ENCODE results near the gene FLT1. TPM values are rescaled to one million over a fixed set of nuclear protein-coding genes. Genes with fewer than 3 reads are reported as not detected.

FLT1 gene
- total RNA-seq, 1 donor from 2014 or later, result not detected

DNA sequence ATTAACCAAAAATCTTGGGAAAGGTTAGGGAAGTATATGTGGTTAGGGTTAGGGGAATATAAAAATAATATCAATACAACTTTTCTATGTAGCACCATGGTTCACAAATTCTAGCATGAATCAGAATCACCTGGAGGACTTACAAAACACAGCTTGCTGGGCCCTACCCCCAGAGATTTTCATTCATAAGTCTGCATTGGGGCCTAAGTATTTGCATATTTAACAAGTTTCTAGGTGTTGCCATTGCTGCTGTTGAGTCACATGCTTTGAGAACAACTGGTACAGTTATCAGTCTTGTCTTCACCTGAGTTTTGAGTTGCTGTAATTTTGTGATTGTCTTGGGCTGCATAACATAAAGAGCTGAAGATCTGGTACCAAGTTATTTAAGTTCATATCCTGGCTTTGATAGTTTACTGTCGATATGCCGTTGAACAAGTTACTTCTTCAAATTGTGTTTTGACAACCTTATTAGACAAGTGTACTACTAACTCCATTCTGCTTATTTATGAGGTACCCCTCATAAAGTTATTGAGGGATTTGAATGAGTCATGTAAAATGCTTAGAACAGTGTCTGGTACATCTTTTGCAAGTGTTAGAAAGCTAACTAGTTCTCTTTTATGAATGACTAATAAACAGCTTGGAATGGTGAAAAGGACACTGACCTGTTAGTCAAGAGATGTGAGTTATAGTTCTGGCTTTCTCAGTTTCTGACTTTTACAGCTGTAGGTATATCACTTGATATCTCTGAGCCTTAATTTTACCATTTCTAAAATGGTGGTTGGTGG is 223.7 kb downstream of the FLT1 start:
- Histone ChIP-seq H3K36me3 (ENCODE audit: control insufficient read depth, insufficient read depth, low read length) (peaks cover 8% of the 10 kb centered on the region), H3K27me3 (ENCODE audit: control insufficient read depth, insufficient read depth, low read length) (no peaks in the 10 kb centered on the region), H3K4me3 (ENCODE audit: low read depth, low read length) (no peak overlapping the region)
- TF ChIP-seq, protein P1, sequence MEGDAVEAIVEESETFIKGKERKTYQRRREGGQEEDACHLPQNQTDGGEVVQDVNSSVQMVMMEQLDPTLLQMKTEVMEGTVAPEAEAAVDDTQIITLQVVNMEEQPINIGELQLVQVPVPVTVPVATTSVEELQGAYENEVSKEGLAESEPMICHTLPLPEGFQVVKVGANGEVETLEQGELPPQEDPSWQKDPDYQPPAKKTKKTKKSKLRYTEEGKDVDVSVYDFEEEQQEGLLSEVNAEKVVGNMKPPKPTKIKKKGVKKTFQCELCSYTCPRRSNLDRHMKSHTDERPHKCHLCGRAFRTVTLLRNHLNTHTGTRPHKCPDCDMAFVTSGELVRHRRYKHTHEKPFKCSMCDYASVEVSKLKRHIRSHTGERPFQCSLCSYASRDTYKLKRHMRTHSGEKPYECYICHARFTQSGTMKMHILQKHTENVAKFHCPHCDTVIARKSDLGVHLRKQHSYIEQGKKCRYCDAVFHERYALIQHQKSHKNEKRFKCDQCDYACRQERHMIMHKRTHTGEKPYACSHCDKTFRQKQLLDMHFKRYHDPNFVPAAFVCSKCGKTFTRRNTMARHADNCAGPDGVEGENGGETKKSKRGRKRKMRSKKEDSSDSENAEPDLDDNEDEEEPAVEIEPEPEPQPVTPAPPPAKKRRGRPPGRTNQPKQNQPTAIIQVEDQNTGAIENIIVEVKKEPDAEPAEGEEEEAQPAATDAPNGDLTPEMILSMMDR (IDR thresholded peaks at IDR 0.05; ENCODE audit: insufficient read depth, low read length, severe bottlenecking), result no peak
- FAIRE-seq (no peak), DNase-seq (ENCODE audit: low read depth) (peak; percentile 21)

DNA sequence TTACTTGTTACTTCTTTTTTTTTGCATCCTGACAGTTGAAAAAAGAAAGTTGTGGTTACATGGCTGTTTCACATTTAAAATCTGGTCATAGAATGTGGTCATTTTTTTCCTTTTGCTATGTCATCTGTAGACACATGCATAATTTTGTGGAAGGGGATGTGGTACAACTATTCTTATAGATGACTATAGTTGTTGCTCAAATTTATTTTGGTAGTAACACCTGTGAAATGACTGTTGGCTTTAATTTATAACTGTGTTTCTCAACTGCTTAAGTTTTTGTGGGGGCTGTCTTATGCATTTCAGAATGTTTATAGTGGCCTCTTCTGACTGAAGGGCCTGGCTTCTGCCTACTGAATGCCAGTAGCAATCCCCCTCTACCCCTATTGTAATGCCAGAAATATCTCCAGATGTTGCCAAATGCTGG is 226.1 kb downstream of the FLT1 start:
- TF ChIP-seq, protein P1 (IDR thresholded peaks at IDR 0.05; ENCODE audit: insufficient read depth, low read length, severe bottlenecking), result no peak
- FAIRE-seq (no peak), DNase-seq (ENCODE audit: low read depth) (no peak)
- Histone ChIP-seq H3K4me3 (ENCODE audit: low read depth, low read length) (no peak overlapping the region), H3K27me3 (ENCODE audit: control insufficient read depth, insufficient read depth, low read length) (no peaks in the 10 kb centered on the region), H3K36me3 (ENCODE audit: control insufficient read depth, insufficient read depth, low read length) (peaks cover 8% of the 10 kb centered on the region)

DNA sequence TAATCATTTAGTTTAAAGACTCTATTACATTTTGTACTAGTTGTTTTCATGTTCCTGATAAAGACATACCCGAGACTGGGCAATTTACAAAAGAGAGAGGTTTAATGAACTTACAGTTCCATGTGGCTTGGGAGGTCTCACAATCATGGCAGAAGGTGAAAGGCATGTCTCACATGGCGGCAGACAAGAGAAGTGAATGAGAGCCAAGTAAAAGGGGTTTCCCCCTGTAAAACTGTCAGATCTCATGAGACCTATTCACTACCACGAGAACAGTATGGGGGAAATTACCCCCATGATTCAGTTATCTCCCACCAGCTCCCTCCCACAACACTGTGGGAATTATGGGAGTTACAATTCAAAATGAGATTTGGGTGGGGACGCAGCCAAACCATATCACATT is 227.4 kb downstream of the FLT1 start:
- no peak for FAIRE-seq
- Histone ChIP-seq H3K27me3 (ENCODE audit: control insufficient read depth, insufficient read depth, low read length) (no peaks in the 10 kb centered on the region), H3K4me3 (ENCODE audit: low read depth, low read length) (no peak overlapping the region), H3K36me3 (ENCODE audit: control insufficient read depth, insufficient read depth, low read length) (peaks cover 8% of the 10 kb centered on the region)
- TF ChIP-seq, protein P1 (IDR thresholded peaks at IDR 0.05; ENCODE audit: insufficient read depth, low read length, severe bottlenecking), result no peak
- DNase-seq (ENCODE audit: low read depth), result no peak

DNA sequence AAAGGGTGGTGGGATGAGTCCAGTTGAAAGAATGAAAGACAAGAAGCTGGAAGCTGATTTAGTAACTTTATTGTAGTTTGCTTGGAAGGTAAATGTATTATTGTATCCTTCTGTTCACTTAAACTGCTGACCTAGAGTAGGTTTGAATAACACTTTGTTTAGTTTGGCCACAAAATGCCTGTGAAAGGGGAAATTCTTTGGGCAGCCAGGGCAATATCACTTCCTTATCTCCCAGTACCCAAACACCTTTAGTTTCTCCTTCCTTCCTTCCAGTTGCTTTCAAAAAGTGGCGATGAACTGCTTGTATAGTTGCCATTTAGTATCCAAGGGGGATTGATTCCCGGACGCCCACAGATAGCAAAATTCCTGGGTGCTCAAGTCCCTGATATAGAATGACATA is 236.5 kb downstream of the FLT1 start:
- FAIRE-seq (no peak), DNase-seq (ENCODE audit: low read depth) (no peak)
- Histone ChIP-seq H3K27me3 (ENCODE audit: control insufficient read depth, insufficient read depth, low read length) (no peaks in the 10 kb centered on the region), H3K36me3 (ENCODE audit: control insufficient read depth, insufficient read depth, low read length) (peaks cover 1% of the 10 kb centered on the region), H3K4me3 (ENCODE audit: low read depth, low read length) (no peak overlapping the region)
- TF ChIP-seq, protein P1 (IDR thresholded peaks at IDR 0.05; ENCODE audit: insufficient read depth, low read length, severe bottlenecking), result no peak

DNA sequence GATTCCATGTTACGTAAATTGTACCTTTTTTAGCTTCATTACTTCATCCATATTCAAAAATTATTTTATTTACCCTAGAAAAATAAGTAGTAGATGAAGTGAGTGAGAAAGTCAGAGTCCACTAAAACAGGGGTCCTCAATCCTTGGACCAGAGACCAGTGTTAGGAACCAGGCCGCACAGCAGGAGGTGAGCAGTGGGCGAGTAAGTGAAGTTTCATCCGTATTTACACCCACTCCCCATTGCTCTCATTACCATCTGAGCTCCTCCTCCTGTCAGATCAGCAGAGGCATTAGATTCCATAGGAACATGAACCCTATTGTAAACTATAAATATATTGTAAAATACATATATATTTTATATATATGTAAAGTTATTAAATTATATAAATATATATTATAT is 237.6 kb downstream of the FLT1 start:
- TF ChIP-seq, protein P1 (IDR thresholded peaks at IDR 0.05; ENCODE audit: insufficient read depth, low read length, severe bottlenecking), result no peak
- Histone ChIP-seq H3K27me3 (ENCODE audit: control insufficient read depth, insufficient read depth, low read length) (no peaks in the 10 kb centered on the region), H3K4me3 (ENCODE audit: low read depth, low read length) (no peak overlapping the region), H3K36me3 (ENCODE audit: control insufficient read depth, insufficient read depth, low read length) (peaks cover 1% of the 10 kb centered on the region)
- no peak for DNase-seq (ENCODE audit: low read depth)
- no peak for FAIRE-seq

DNA sequence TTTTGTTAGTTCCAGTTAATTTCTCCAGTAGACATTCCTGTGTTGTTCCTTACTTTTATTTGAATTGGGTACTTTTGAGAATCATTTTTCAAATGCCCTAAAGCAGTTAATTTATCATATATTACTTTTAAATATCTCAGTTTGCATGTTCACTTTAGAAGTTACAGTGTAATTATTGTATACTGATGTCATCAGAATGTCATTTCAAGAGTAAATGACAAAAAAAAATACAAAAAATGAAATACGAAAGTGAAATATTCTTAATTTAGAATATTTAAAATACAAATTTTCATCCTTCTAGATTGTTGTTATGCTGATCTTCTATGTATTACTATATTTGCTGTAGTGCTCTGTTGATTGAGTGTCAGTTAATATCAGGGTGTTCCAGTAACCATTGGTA is 242.4 kb downstream of the FLT1 start:
- TF ChIP-seq, protein P1 (IDR thresholded peaks at IDR 0.05; ENCODE audit: insufficient read depth, low read length, severe bottlenecking), result no peak
- no peak overlapping the region for H3K4me3 ChIP-seq (ENCODE audit: low read depth, low read length)
- no peak for FAIRE-seq

More for the DNA sequence above, 242.4 kb downstream of the FLT1 start:
- no peak for DNase-seq (ENCODE audit: low read depth)
- peaks cover 1% of the 10 kb centered on the region for H3K36me3 ChIP-seq (ENCODE audit: control insufficient read depth, insufficient read depth, low read length)
- H3K27me3 ChIP-seq (ENCODE audit: control insufficient read depth, insufficient read depth, low read length), result no peaks in the 10 kb centered on the region

Data from bronchial epithelial cell (primary cell).